Right atrium auricular region (tissue), 2 donors: Measurements from ENCODE around the gene CUX1. TPM values are rescaled to one million over a fixed set of nuclear protein-coding genes. Genes with fewer than 3 reads are reported as not detected.
"Not testable (repeated sequence)": the region's sequence is repeated elsewhere in the genome, so short reads cannot be mapped to it uniquely, and the experiment has no call there.

ENCODE experiments used
- DNase-seq: peaks from one replicate; pipeline ENCODE4 v3.0.0-alpha.2; 2019; ENCODE audit warnings: low spot score
- H3K27ac ChIP-seq, 2 donors: fragments of 200-600 bp; sonication (generic); 1 replicate in 1 of 2; 2 replicates in 1 of 2; pipeline ENCODE4 v1.5.1; 2016 to 2019
- H3K27me3 ChIP-seq, 2 donors: fragments of 200-600 bp; sonication (generic); one replicate each; pipeline versions ENCODE4 v1.5.1 to v1.6.0; 2017 to 2019
- H3K36me3 ChIP-seq: fragments of 200-600 bp; sonication (generic); one replicate; pipeline ENCODE4 v1.5.1; 2016
- H3K4me1 ChIP-seq, 2 donors: fragments of 200-600 bp; sonication (generic); one replicate each; pipeline versions ENCODE4 v1.5.1 to v1.6.0; 2017 to 2019
- H3K4me3 ChIP-seq, 2 donors: fragments of 200-600 bp; sonication (generic); 1 replicate in 1 of 2; 2 replicates in 1 of 2; pipeline ENCODE4 v1.5.1; 2017 to 2019; ENCODE audit warnings: mild to moderate bottlenecking in 1 of 2, moderate library complexity in 1 of 2
- H3K9me3 ChIP-seq, 2 donors: fragments of 200-600 bp; sonication (generic); one replicate each; pipeline ENCODE4 v1.5.1; 2019
- total RNA-seq, 2 donors: library from RNA; depleted of rRNA; stranded (reverse); fragments of >200 nt; gene quantifications; one replicate each; pipeline ENCODE4 v1.1.0, GENCODE V29; 2016
- TF ChIP-seq, protein P1 (sequence below), 2 donors: fragments of 200-600 bp; sonication (generic); IDR thresholded peaks; one replicate each; pipeline ENCODE4 v1.5.1; 2019; ENCODE audit warnings: antibody characterized with exemption in 2 of 2

Gene CUX1
- total RNA-seq, 2 donors from 2014 or later: 71.1 to 94.4 TPM

DNA sequence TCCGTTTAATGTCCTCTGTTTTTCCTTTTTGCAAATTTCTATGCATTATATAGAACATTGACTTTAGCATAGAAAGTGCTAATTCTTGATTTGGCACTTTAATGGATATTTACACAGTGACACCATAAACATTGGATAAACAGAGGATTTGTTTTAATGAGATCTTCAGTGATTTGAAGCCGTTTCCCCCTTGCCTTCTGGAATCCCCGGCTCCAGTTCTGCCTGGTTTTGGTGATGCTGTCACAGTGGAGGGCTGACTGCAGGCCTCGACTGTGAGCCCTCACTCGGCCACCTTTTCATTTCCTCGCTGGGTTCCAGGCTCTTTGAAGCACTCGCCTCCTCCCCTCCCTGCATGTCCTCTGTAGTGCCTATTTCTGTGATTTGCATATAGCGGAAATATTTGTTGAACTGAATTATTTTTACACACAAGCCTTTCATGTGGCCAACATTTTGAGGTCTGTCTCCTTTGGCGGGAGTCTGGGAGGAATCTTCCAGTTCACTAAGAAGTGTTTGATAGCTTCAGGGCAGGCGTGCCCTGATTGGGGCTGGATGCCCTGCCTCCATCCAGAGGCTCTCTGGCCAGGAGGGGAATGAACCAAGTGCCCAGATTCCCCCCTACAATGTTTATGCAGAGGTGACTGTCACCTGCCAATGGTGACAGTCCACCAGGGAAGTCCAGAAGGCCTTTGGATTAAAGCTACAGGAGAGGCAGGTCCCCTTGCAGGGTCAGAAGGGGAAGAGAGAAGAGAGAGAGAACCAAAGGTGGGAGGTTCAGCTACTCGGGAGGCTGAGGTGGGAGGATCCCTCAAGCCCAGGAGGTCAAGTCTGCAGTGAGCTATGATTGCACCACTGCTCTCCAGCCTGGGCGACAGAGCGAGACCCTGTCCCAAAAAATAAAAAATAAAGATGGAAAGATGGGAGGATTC lies 67.5 kb downstream of the CUX1 start:
- Histone ChIP-seq H3K4me3 (no peak overlapping the region), H3K4me1 (peaks cover 0 to 64% of the 10 kb centered on the region in 2 donors), H3K27ac (peak overlapping the region; percentile 85 to 93), H3K36me3 (no peaks in the 10 kb centered on the region), H3K9me3 (no peaks in the 10 kb centered on the region), H3K27me3 (no peaks in the 10 kb centered on the region)
- no peak for DNase-seq
- TF ChIP-seq, protein P1, sequence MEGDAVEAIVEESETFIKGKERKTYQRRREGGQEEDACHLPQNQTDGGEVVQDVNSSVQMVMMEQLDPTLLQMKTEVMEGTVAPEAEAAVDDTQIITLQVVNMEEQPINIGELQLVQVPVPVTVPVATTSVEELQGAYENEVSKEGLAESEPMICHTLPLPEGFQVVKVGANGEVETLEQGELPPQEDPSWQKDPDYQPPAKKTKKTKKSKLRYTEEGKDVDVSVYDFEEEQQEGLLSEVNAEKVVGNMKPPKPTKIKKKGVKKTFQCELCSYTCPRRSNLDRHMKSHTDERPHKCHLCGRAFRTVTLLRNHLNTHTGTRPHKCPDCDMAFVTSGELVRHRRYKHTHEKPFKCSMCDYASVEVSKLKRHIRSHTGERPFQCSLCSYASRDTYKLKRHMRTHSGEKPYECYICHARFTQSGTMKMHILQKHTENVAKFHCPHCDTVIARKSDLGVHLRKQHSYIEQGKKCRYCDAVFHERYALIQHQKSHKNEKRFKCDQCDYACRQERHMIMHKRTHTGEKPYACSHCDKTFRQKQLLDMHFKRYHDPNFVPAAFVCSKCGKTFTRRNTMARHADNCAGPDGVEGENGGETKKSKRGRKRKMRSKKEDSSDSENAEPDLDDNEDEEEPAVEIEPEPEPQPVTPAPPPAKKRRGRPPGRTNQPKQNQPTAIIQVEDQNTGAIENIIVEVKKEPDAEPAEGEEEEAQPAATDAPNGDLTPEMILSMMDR (IDR thresholded peaks at IDR 0.05): no peak

DNA sequence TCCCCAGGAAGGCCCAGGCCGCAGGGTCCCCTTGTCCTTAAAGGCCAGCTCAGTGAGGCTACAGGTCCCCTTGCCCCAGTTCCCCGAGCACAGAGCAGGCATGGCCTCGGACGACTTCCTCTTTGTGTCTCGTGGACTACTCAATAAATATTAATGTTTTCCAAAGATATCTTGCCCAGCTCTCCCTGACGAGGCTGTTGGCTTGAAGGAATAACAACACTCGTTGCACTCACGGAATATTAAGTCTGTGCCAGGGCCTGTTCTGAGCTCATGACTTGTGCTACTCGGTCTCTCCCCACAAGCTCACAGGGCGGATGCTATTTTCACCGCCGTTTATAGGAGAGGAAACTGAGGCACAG lies 68.2 kb downstream of the CUX1 start:
- Histone ChIP-seq H3K4me1 (peaks cover 0 to 57% of the 10 kb centered on the region in 2 donors), H3K4me3 (no peak overlapping the region), H3K36me3 (no peaks in the 10 kb centered on the region), H3K9me3 (no peaks in the 10 kb centered on the region), H3K27ac (peak overlapping the region; percentile 85 to 93), H3K27me3 (no peaks in the 10 kb centered on the region)
- TF ChIP-seq, protein P1 (IDR thresholded peaks at IDR 0.05): no peak
- no peak for DNase-seq

DNA sequence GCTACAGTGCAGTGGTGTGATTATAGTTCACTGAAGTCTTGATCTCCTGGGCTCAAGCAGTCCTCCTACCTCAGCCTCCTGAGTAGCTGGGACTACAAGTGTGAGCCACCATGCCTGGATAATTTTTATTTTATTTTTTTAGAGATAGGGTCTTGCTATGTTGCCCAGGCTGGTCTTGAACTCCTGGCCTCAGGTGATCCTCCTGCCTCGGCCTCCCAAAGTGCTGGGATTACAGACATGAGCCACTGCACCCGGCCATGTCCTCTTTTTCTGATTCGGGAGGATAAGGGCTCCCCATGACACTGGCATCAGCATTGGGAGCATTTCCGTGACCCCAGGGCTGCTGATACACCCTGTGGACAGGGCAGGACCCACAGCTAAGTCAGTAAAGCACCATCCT lies 69.9 kb downstream of the CUX1 start:
- not testable (repeated sequence) for H3K4me3 ChIP-seq, H3K27ac ChIP-seq, H3K9me3 ChIP-seq, DNase-seq, H3K36me3 ChIP-seq, H3K27me3 ChIP-seq
- H3K4me1 ChIP-seq: peaks cover 0 to 54% of the 10 kb centered on the region in 2 donors

DNA sequence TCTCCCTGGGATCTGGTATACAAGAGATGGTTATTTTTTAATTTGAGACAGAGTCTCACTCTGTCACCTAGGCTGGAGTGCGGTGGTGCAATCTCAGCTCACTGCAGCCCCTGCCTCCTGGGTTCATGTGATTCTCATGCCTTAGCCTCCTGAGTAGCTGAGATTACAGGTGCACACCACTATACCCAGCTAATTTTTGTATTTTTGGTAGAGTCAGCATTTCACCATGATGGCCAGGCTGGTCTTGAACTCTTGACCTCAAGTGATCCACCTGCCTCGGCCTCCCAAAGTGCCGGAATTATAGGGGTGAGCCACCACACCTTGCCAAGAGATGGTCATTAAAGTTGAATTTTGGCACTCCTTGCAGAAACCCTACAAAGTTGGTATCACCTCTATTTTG lies 71.1 kb downstream of the CUX1 start:
- H3K4me1 ChIP-seq: peaks cover 0 to 46% of the 10 kb centered on the region in 2 donors
- not testable (repeated sequence) for H3K36me3 ChIP-seq, H3K27me3 ChIP-seq, H3K4me3 ChIP-seq, H3K9me3 ChIP-seq, DNase-seq, H3K27ac ChIP-seq

DNA sequence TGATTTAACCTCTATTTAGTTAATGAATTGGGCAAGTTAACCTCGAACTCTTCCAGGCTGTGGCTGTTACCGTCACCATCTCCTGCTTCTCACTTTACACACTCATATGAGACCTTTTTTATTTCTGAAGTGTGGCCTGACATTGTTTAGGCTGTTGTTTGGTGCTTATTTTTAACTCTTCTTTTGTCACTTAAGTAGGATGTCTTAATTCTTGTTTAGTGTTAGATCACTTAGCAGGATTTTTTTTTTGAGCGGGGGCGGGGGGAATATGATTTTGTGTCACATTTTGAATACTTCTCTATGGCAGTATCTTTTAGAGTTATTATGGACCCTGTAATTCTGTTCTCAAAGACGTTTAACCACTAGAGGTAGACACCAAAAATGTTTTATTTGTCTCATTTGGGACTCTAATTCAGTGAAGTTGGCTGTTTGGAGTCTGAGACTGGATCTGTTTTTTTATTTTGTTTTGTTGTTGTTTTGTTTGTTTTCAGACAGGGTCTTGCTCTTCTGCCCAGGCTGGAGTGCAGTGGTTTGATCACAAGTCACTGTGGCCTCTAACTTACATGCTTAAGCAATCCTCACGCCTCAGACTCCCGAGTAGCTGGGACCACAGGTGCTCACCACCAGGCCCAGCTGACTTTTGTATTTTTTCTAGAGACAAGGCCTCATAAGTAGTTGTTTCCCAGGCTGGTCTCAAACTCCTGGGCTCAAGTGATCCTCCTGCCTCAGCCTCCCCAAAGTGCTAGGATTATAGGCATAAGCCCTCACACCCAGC lies 73.5 kb downstream of the CUX1 start:
- Histone ChIP-seq H3K4me1 (peaks cover 0 to 28% of the 10 kb centered on the region in 2 donors), H3K9me3 (no peaks in the 10 kb centered on the region), H3K36me3 (no peaks in the 10 kb centered on the region), H3K27ac (peak overlapping the region in 1 of 2 donors; percentile 8), H3K27me3 (no peaks in the 10 kb centered on the region), H3K4me3 (no peak overlapping the region)
- TF ChIP-seq, protein P1 (IDR thresholded peaks at IDR 0.05): no peak
- DNase-seq: no peak

DNA sequence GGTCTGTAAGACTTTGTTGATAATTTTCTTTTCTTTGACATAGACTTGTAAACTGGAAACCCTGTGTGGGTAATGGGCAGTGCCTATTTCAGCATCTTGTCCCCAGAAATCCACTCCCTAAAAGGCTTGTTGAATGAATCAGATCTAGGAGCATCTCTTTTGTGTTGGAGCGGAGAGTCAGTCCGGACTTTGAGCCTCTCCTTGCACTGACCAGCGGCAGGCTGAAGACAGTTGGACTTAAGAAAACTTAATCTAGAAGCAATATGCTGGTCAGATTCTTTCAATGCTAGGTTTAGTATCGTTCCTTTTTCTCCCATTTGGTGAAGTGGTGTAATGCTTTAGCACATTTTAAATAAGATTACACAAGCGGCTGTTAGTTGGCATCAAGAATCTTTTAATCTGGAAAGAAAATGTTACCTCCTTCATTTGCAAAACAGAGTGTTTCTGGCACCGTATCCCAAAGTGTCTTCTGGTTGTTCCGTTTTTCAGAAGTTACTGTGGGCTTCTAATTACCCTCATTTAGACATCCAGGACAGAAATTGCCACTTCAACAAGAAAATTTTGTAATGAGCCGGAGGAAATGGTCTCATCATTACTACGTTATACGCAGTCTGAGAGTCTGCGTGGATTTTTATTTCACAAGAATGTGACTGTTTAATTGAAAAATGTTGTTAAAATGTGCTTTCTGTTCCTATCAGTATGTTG lies 74.7 kb downstream of the CUX1 start:
- Histone ChIP-seq H3K36me3 (no peaks in the 10 kb centered on the region), H3K27ac (peak overlapping the region in 1 of 2 donors; percentile 13), H3K4me3 (no peak overlapping the region), H3K27me3 (no peaks in the 10 kb centered on the region), H3K9me3 (no peaks in the 10 kb centered on the region), H3K4me1 (peaks cover 0 to 30% of the 10 kb centered on the region in 2 donors)
- no peak for DNase-seq
- TF ChIP-seq, protein P1 (IDR thresholded peaks at IDR 0.05): no peak
